ENCODE measurements around the gene KCTD19.

The KCTD19 gene

GRCh38 chr16:67245186-67245585 lies 81.4 kb downstream of the KCTD19 start:
- H3F3A ChIP-seq (ENCODE audit: control insufficient read depth, insufficient read depth), result peaks cover 7% of the 10 kb centered on the region
- no peaks in the 10 kb centered on the region for H3K36me3 ChIP-seq (ENCODE audit: control insufficient read depth, low read length)
- H3K27ac ChIP-seq (ENCODE audit: low read depth, low read length), result peak overlapping the region; percentile 55
- peaks cover 50% of the 10 kb centered on the region for H3K4me1 ChIP-seq (ENCODE audit: control insufficient read depth, low read length)
- peak overlapping the region; percentile 80 for H3K4me2 ChIP-seq (ENCODE audit: low read length)
- peaks cover 24% of the 10 kb centered on the region for H3K27me3 ChIP-seq (ENCODE audit: control insufficient read depth, low read length)
- H3K4me3 ChIP-seq (ENCODE audit: low read length), result peak overlapping the region; percentile 92
- TF ChIP-seq CTCF (IDR thresholded peaks at IDR 0.05; ENCODE audit: low read depth, low read length, poor library complexity, severe bottlenecking), result no peak
- no peak for TF ChIP-seq EZH2phosphoT487 (IDR thresholded peaks at IDR 0.05; ENCODE audit: borderline replicate concordance, low read length)
- no peaks in the 10 kb centered on the region for H3K9me3 ChIP-seq (ENCODE audit: control insufficient read depth, insufficient read depth, low read length)
- H4K20me1 ChIP-seq (ENCODE audit: control insufficient read depth, insufficient read depth, low read depth, low read length), result peaks cover 3% of the 10 kb centered on the region; the same call in 1 of the 2 replicates
- H3K9me2 ChIP-seq (replicated peaks; ENCODE audit: control insufficient read depth, low read length), result no peaks in the 10 kb centered on the region
- H3K79me2 ChIP-seq (ENCODE audit: control insufficient read depth, low read length), result peaks cover 8% of the 10 kb centered on the region

GRCh38 chr16:67244387-67245185 lies 82.0 kb downstream of the KCTD19 start:
- peak overlapping the region; percentile 80 for H3K4me2 ChIP-seq (ENCODE audit: low read length)
- H3K36me3 ChIP-seq (ENCODE audit: control insufficient read depth, low read length), result no peaks in the 10 kb centered on the region
- peaks cover 8% of the 10 kb centered on the region for H3K79me2 ChIP-seq (ENCODE audit: control insufficient read depth, low read length)
- no peak for TF ChIP-seq EZH2phosphoT487 (IDR thresholded peaks at IDR 0.05; ENCODE audit: borderline replicate concordance, low read length)
- TF ChIP-seq CTCF (IDR thresholded peaks at IDR 0.05; ENCODE audit: low read depth, low read length, poor library complexity, severe bottlenecking), result no peak
- peak overlapping the region; percentile 92 for H3K4me3 ChIP-seq (ENCODE audit: low read length)
- H3K27me3 ChIP-seq (ENCODE audit: control insufficient read depth, low read length), result peaks cover 18% of the 10 kb centered on the region
- peaks cover 49% of the 10 kb centered on the region for H3K4me1 ChIP-seq (ENCODE audit: control insufficient read depth, low read length)
- H3K27ac ChIP-seq (ENCODE audit: low read depth, low read length), result peak overlapping the region; percentile 55
- peaks cover 7% of the 10 kb centered on the region for H3F3A ChIP-seq (ENCODE audit: control insufficient read depth, insufficient read depth)
- no peaks in the 10 kb centered on the region for H3K9me3 ChIP-seq (ENCODE audit: control insufficient read depth, insufficient read depth, low read length)
- H4K20me1 ChIP-seq (ENCODE audit: control insufficient read depth, insufficient read depth, low read depth, low read length), result peaks cover 3% of the 10 kb centered on the region; the same call in 1 of the 2 replicates
- no peaks in the 10 kb centered on the region for H3K9me2 ChIP-seq (replicated peaks; ENCODE audit: control insufficient read depth, low read length)

- Histone ChIP-seq H3K4me3 (ENCODE audit: low read length) (no peak overlapping the region), H3K36me3 (ENCODE audit: control insufficient read depth, low read length) (no peaks in the 10 kb centered on the region), H3K4me1 (ENCODE audit: control insufficient read depth, low read length) (peaks cover 39% of the 10 kb centered on the region), H3K27me3 (ENCODE audit: control insufficient read depth, low read length) (peaks cover 8% of the 10 kb centered on the region), H3F3A (ENCODE audit: control insufficient read depth, insufficient read depth) (peaks cover 7% of the 10 kb centered on the region), H3K9me2 (replicated peaks; ENCODE audit: control insufficient read depth, low read length) (no peaks in the 10 kb centered on the region), H4K20me1 (ENCODE audit: control insufficient read depth, insufficient read depth, low read depth, low read length) (peaks cover 3% of the 10 kb centered on the region; the same call in 1 of the 2 replicates), H3K4me2 (ENCODE audit: low read length) (peak overlapping the region; percentile 80), H3K9me3 (ENCODE audit: control insufficient read depth, insufficient read depth, low read length) (no peaks in the 10 kb centered on the region), H3K79me2 (ENCODE audit: control insufficient read depth, low read length) (peaks cover 8% of the 10 kb centered on the region), H3K27ac (ENCODE audit: low read depth, low read length) (no peak overlapping the region)
- TF ChIP-seq CTCF (IDR thresholded peaks at IDR 0.05; ENCODE audit: low read depth, low read length, poor library complexity, severe bottlenecking) (no peak), EZH2phosphoT487 (IDR thresholded peaks at IDR 0.05; ENCODE audit: borderline replicate concordance, low read length) (no peak)
Observed at GRCh38 chr16:67243481-67243880, 83.1 kb downstream of the KCTD19 start.
